ENCODE results near the gene SYNPR.

Gene SYNPR

DNA sequence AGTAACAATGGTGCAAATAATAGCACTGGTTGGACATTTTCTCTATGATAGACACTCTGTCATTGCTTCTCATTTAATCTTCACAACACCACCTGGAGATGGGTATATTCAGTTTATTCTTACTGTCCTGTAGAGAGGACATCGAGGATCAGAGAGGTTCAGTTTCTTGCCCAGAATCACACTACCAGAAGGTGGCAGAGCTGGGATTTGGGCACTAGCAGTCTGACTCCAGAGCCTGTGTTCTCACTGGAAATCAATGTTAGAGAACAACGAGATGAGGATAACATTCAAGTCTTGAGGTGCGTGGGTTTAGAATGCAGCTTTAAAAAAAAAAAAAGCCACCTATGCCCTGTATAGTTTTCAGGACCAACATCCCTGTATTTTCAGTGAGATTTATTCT, 127.8 kb downstream of the SYNPR start:
- Histone ChIP-seq H3K4me3 (ENCODE audit: low read depth, low read length) (no peak overlapping the region), H3K36me3 (replicated peaks) (no peaks in the 10 kb centered on the region), H3K27me3 (replicated peaks) (no peaks in the 10 kb centered on the region), H3K27ac (no peak overlapping the region)
- DNase-seq: no peak
- TF ChIP-seq, protein P1, sequence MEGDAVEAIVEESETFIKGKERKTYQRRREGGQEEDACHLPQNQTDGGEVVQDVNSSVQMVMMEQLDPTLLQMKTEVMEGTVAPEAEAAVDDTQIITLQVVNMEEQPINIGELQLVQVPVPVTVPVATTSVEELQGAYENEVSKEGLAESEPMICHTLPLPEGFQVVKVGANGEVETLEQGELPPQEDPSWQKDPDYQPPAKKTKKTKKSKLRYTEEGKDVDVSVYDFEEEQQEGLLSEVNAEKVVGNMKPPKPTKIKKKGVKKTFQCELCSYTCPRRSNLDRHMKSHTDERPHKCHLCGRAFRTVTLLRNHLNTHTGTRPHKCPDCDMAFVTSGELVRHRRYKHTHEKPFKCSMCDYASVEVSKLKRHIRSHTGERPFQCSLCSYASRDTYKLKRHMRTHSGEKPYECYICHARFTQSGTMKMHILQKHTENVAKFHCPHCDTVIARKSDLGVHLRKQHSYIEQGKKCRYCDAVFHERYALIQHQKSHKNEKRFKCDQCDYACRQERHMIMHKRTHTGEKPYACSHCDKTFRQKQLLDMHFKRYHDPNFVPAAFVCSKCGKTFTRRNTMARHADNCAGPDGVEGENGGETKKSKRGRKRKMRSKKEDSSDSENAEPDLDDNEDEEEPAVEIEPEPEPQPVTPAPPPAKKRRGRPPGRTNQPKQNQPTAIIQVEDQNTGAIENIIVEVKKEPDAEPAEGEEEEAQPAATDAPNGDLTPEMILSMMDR (IDR thresholded peaks at IDR 0.05; ENCODE audit: low read depth, low read length, missing control alignments): peak; percentile 11
- in situ Hi-C loops (cut with HindIII; ENCODE audit: low pct_ligation_motif_present, low sequenced_read_pairs): no loop called here

DNA sequence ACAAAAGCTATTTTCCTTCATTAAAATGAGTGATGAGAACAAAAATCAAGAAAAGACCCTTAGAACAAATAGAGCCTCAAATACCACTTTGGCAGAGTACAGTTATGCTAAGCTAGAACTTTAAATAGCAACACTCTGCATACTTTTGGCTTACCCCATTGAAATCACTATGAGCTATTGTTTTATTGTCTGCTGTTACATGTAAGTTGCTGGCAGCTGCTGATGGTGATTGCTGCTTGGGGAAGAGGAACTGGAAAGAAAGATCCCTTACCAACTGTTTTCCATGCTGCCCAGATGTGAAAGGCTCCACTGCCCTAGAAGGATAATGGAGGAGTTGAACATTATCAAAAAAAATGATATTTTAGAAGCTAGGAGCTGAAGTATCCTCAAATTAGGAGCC, 135.4 kb downstream of the SYNPR start:
- Histone ChIP-seq H3K4me3 (ENCODE audit: low read depth, low read length) (no peak overlapping the region), H3K27me3 (replicated peaks) (no peaks in the 10 kb centered on the region), H3K27ac (no peak overlapping the region), H3K36me3 (replicated peaks) (no peaks in the 10 kb centered on the region)
- TF ChIP-seq, protein P1 (IDR thresholded peaks at IDR 0.05; ENCODE audit: low read depth, low read length, missing control alignments): no peak
- no peak for DNase-seq
- in situ Hi-C loops (cut with HindIII; ENCODE audit: low pct_ligation_motif_present, low sequenced_read_pairs): no loop called here

DNA sequence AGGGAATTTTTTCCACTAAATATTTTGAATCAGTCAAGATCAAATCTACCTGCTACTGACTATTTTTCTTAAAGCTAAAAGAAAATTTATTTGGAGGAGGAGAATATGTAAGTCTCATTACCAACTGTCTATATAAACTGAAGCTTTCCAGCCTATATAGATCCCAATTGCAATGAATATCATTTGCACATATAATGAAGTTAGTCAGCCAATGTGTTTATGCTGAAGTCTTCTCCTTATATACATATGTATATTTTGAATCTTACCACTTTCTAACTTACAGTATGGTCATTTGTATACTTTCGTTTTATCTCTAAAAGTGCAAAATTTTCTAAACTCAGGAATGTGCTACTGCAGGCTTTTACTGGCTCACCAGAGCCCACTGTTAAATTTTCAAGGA, 136.5 kb downstream of the SYNPR start:
- in situ Hi-C loops (cut with HindIII; ENCODE audit: low pct_ligation_motif_present, low sequenced_read_pairs): no loop called here
- Histone ChIP-seq H3K27ac (no peak overlapping the region), H3K4me3 (ENCODE audit: low read depth, low read length) (no peak overlapping the region), H3K36me3 (replicated peaks) (no peaks in the 10 kb centered on the region), H3K27me3 (replicated peaks) (no peaks in the 10 kb centered on the region)
- TF ChIP-seq, protein P1 (IDR thresholded peaks at IDR 0.05; ENCODE audit: low read depth, low read length, missing control alignments): no peak
- no peak for DNase-seq

DNA sequence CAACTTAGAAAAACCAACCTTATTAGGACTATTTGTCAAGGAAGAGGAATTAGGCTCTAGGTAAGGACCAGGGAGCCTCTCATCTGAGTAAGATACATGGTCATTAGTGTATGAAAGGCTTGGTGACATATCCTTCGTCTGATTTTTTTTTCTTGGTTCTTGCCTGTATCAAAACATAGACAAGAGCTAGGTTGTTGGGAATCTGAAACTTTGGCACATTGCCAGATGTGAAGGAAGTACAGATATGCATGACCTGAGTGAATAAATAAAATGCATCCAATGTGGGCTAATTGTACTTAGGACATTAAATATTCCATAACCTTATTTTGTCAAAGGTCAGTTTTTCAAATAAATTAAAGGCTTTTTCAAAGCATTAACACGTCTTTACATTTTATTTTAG, 151.8 kb downstream of the SYNPR start:
- Histone ChIP-seq H3K4me3 (ENCODE audit: low read depth, low read length) (no peak overlapping the region), H3K27ac (no peak overlapping the region), H3K36me3 (replicated peaks) (no peaks in the 10 kb centered on the region), H3K27me3 (replicated peaks) (no peaks in the 10 kb centered on the region)
- in situ Hi-C loops (cut with HindIII; ENCODE audit: low pct_ligation_motif_present, low sequenced_read_pairs): no loop called here
- TF ChIP-seq, protein P1 (IDR thresholded peaks at IDR 0.05; ENCODE audit: low read depth, low read length, missing control alignments): no peak
- DNase-seq: no peak

DNA sequence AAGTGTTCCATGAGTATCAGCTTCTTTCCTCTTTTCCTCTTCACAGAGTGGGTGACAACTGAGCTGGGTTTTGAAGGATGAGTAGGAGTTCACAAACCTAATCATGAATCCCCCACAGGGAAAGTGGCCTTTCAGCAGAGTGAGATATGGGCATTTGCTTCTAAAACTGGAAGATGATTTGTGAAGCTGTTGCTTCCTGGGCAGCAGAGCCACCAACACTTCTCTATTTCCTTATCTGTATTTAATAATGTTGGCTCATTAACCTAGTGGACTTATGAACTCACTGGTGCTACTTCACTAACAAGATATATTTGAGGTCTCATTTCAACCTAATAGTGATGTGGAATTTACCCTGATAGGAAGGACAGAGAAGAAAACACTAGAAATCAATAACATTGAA, 152.8 kb downstream of the SYNPR start:
- Histone ChIP-seq H3K27me3 (replicated peaks) (no peaks in the 10 kb centered on the region), H3K4me3 (ENCODE audit: low read depth, low read length) (no peak overlapping the region), H3K27ac (no peak overlapping the region), H3K36me3 (replicated peaks) (no peaks in the 10 kb centered on the region)
- in situ Hi-C loops (cut with HindIII; ENCODE audit: low pct_ligation_motif_present, low sequenced_read_pairs): no loop called here
- DNase-seq: no peak
- TF ChIP-seq, protein P1 (IDR thresholded peaks at IDR 0.05; ENCODE audit: low read depth, low read length, missing control alignments): no peak

DNA sequence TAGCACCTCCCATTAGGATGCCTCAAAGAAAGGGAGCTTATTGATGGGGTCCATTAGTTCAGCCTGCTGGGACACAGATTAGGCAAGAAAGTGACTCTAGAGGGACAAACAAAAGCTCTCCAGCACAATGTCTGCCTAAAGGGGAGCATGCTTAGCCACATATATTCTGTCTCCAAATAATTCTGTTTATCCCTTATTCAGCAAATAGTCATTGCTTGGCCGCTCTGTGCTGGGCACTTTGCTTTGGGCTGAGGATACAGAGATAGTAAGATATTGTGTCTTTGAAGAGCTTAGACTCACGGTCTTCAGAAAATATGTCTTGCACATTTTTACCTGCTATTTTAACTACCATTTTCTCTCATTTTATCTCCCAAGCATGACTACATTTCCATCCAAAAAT, 159.8 kb downstream of the SYNPR start:
- Histone ChIP-seq H3K27me3 (replicated peaks) (no peaks in the 10 kb centered on the region), H3K27ac (no peak overlapping the region), H3K4me3 (ENCODE audit: low read depth, low read length) (no peak overlapping the region), H3K36me3 (replicated peaks) (no peaks in the 10 kb centered on the region)
- TF ChIP-seq, protein P1 (IDR thresholded peaks at IDR 0.05; ENCODE audit: low read depth, low read length, missing control alignments): no peak
- in situ Hi-C loops (cut with HindIII; ENCODE audit: low pct_ligation_motif_present, low sequenced_read_pairs): no loop called here
- no peak for DNase-seq
